ENCODE measurements around the gene PLCD3. TPM values are rescaled to one million over a fixed set of nuclear protein-coding genes. Genes with fewer than 3 reads are reported as not detected.
A peak's percentile ranks its signal among the peaks of the same experiment; 100 is the strongest.

PLCD3 gene
- total and polyA plus RNA-seq, 9 donors = 12.1 to 166 (median 83.4) TPM

DNA sequence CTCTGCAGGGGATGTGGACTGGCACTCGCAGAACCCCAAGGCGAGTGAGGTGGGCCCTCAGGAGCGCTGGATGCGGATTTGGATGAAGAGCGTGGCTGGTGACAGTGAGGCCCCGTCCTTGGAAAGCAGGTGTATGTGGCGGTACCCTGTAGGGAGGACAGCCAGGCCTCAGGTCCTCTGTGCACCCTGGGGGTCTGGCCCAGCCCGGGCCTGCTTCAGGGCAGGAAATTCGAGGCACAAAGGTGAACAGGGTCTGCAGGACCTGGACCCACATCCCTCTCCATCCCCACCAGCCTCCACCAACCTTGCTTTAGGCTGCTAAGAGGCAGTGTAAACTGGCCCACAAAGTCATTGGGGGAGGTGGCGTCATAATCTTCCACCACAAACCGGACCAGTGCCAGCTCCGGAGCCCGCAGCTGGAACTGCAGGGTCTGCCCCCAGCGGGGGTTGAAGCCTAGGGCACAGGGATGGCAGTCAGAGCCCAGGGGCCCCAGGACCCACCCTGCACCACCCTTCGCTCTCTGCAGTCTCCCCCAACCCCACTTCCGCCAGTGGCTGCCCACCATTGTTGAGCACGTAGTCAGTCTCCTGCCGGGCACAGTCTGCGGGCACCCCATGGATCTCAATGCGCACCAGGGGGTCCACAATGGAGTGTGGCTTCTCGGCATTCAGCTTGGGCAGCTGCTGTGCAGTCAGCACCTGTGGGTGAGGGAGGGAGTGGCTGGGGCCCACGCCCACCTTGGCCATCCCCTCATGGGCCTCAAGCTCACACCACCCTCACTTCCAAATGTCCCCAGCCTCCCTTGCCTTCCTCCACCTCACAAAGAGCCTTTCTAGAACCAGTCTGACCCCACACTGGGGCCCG is 19.5 kb downstream of the PLCD3 start:
- no peaks in the 10 kb centered on the region for H3K36me3 ChIP-seq
- TF ChIP-seq, protein P1, sequence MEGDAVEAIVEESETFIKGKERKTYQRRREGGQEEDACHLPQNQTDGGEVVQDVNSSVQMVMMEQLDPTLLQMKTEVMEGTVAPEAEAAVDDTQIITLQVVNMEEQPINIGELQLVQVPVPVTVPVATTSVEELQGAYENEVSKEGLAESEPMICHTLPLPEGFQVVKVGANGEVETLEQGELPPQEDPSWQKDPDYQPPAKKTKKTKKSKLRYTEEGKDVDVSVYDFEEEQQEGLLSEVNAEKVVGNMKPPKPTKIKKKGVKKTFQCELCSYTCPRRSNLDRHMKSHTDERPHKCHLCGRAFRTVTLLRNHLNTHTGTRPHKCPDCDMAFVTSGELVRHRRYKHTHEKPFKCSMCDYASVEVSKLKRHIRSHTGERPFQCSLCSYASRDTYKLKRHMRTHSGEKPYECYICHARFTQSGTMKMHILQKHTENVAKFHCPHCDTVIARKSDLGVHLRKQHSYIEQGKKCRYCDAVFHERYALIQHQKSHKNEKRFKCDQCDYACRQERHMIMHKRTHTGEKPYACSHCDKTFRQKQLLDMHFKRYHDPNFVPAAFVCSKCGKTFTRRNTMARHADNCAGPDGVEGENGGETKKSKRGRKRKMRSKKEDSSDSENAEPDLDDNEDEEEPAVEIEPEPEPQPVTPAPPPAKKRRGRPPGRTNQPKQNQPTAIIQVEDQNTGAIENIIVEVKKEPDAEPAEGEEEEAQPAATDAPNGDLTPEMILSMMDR (IDR thresholded peaks at IDR 0.05) = no peak
- TF ChIP-seq POLR2A (IDR thresholded peaks at IDR 0.05) (no peak), EP300 (IDR thresholded peaks at IDR 0.05) (no peak)
- peaks cover 9% of the 10 kb centered on the region for H3K4me1 ChIP-seq (ENCODE audit: insufficient read depth)

GRCh38 chr17:45111850-45112249 is 20.5 kb downstream of the PLCD3 start:
- intact Hi-C loops (cut with DNase I) = loop anchor here in 1 of 4 donors (10.0 kb wide), 1 partner anchor 197 kb away; the partner anchor contains the start of gene GFAP
- Histone ChIP-seq H3K27ac (peak overlapping the region; percentile 8 to 71), H3K4me3 (no peak overlapping the region), H3K4me1 (ENCODE audit: insufficient read depth) (peaks cover 9% of the 10 kb centered on the region), H3K36me3 (no peaks in the 10 kb centered on the region), H3K27me3 (no peaks in the 10 kb centered on the region), H3K9me3 (no peaks in the 10 kb centered on the region)
- no peak for DNase-seq
- TF ChIP-seq POLR2A (IDR thresholded peaks at IDR 0.05) = no peak
- no peak for TF ChIP-seq EP300 (IDR thresholded peaks at IDR 0.05)
- TF ChIP-seq, protein P1 (IDR thresholded peaks at IDR 0.05) = no peak
- WGBS, 3 donors = 89 to 94% (median 93%) methylated on average over 11 of the region's 11 CpGs

More for the DNA sequence above, 19.5 kb downstream of the PLCD3 start:
- Histone ChIP-seq H3K27me3 (no peaks in the 10 kb centered on the region), H3K9me3 (no peaks in the 10 kb centered on the region), H3K27ac (peak overlapping the region in 1 of 2 donors; percentile 71), H3K4me3 (no peak overlapping the region)
- intact Hi-C loops (cut with DNase I) = loop anchor here in 1 of 4 donors (10.0 kb wide), 1 partner anchor 198 kb away; the partner anchor contains the start of gene GFAP
- DNase-seq = no peak
- WGBS, 3 donors = 92 to 95% (median 94%) methylated on average over 23 of the region's 23 CpGs

- intact Hi-C loops (cut with DNase I) = loop anchor here in 1 of 4 donors (10.0 kb wide), 1 partner anchor 196 kb away; the partner anchor contains the start of gene GFAP
- no peaks in the 10 kb centered on the region for H3K9me3 ChIP-seq
- TF ChIP-seq EP300 (IDR thresholded peaks at IDR 0.05) (no peak), POLR2A (IDR thresholded peaks at IDR 0.05) (no peak)
- TF ChIP-seq, protein P1 (IDR thresholded peaks at IDR 0.05) = no peak
- H3K4me3 ChIP-seq = no peak overlapping the region
- no peaks in the 10 kb centered on the region for H3K36me3 ChIP-seq
- no peaks in the 10 kb centered on the region for H3K27me3 ChIP-seq
- peak; percentile 52 to 67 (median 63) for DNase-seq
- H3K4me1 ChIP-seq (ENCODE audit: insufficient read depth) = peaks cover 9% of the 10 kb centered on the region
- WGBS, 3 donors = 26 to 49% (median 31%) methylated on average over 16 of the region's 16 CpGs
- peak overlapping the region; percentile 39 to 71 for H3K27ac ChIP-seq
Measured at GRCh38 chr17:45110676-45111611, 21.4 kb downstream of the PLCD3 start.
